Keratinocyte (primary cell): ENCODE measurements around the gene TEX55.

ENCODE experiments used
- EZH2 ChIP-seq: IDR thresholded peaks from one replicate; pipeline ENCODE4 v1.6.1; 2012; ENCODE audit warnings: inconsistent platforms, mild to moderate bottlenecking, low read length, moderate library complexity
- TF ChIP-seq, protein P1 (sequence below), 3 experiments: IDR thresholded peaks in 1 of 3; conservative IDR thresholded peaks in 1 of 3; optimal IDR thresholded peaks in 1 of 3; 2 replicates in 2 of 3; 3 replicates in 1 of 3; pipeline versions ENCODE3 to v1.5.1; 2011; ENCODE audit warnings: low read length in 3 of 3, mild to moderate bottlenecking in 3 of 3, moderate library complexity in 2 of 3, control low read depth in 1 of 3, inconsistent platforms in 1 of 3; ENCODE audit not compliant: insufficient read depth in 2 of 3; ENCODE audit errors: extremely low read depth in 1 of 3

DNA sequence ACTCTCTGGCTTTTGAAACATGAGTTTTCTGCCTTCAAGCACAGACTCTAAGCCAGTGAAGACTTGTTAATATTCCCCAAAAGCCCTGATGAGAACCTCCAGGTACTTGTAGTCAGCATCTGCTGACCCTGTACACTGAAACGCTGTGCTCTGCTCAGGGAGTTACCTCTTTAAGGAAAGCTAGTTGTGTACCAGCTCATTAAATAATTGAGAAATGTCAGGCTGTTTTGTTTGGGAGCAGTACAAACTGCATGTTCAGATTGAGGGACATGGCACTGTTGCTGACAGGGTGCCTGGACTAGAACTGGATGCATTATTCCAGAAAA is 49.1 kb downstream of the TEX55 start:
- TF ChIP-seq, protein P1, sequence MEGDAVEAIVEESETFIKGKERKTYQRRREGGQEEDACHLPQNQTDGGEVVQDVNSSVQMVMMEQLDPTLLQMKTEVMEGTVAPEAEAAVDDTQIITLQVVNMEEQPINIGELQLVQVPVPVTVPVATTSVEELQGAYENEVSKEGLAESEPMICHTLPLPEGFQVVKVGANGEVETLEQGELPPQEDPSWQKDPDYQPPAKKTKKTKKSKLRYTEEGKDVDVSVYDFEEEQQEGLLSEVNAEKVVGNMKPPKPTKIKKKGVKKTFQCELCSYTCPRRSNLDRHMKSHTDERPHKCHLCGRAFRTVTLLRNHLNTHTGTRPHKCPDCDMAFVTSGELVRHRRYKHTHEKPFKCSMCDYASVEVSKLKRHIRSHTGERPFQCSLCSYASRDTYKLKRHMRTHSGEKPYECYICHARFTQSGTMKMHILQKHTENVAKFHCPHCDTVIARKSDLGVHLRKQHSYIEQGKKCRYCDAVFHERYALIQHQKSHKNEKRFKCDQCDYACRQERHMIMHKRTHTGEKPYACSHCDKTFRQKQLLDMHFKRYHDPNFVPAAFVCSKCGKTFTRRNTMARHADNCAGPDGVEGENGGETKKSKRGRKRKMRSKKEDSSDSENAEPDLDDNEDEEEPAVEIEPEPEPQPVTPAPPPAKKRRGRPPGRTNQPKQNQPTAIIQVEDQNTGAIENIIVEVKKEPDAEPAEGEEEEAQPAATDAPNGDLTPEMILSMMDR (optimal IDR thresholded peaks at IDR 0.05 in 1 of 3, IDR thresholded peaks at IDR 0.05 in 1 of 3, conservative IDR thresholded peaks at IDR 0.05 in 1 of 3; ENCODE audit: extremely low read depth in 1 of 3, insufficient read depth in 2 of 3, low read length in 3 of 3) = no peak
- TF ChIP-seq EZH2 = no peak
